GM12878 (cell line): ENCODE data around the gene TNFRSF1A. TPM values are rescaled to one million over a fixed set of nuclear protein-coding genes. Genes with fewer than 3 reads are reported as not detected.
A peak's percentile ranks its signal among the peaks of the same experiment; 100 is the strongest.

Experiments
- ATAC-seq: fragments of 200-7000 bp; cut with Tn5 transposase; 3 replicates; pipeline ENCODE4 v1.9.1; 2020; ENCODE audit warnings: mild to moderate bottlenecking, moderate library complexity
- BruUV-seq: library from RNA; stranded (reverse); fragments of 400-500 nt; replicated peaks from 2 replicates; lab custom pipeline; 2021; lab: Mats Ljungman, UMichigan
- CTCF ChIA-PET: fragments of 300-600 bp; sonication (Branson Sonifier 250); formaldehyde crosslinking; extraction: SDS; loops from one replicate; lab custom pipeline; 2021; ENCODE audit warnings: inconsistent platforms; lab: Yijun Ruan, JAX
- POLR2A ChIA-PET: fragments of 350-600 bp; formaldehyde crosslinking; extraction: SDS; loops from one replicate; lab custom pipeline; 2021; ENCODE audit warnings: inconsistent platforms; lab: Charles Lee
- RAD21 ChIA-PET: fragments of 300-600 bp; sonication (Branson Sonifier 250); formaldehyde crosslinking; loops from one replicate; lab custom pipeline; 2023; ENCODE audit warnings: antibody characterized with exemption; ENCODE audit not compliant: unreplicated experiment; lab: Charles Lee
- SMC1A ChIA-PET: fragments of 300-600 bp; sonication (Branson Sonifier 250); formaldehyde crosslinking; loops from one replicate; lab custom pipeline; 2023; ENCODE audit not compliant: unreplicated experiment, uncharacterized antibody; lab: Charles Lee
- DNase-seq: peaks from one replicate; pipeline ENCODE4 v3.0.0-alpha.2; 2011; ENCODE audit warnings: low read depth, low spot score
- FAIRE-seq: peaks from 3 replicates; lab custom pipeline; 2011; peaks lifted over from hg19 to GRCh38; lab: Jason Lieb, UNC
- H2AFZ ChIP-seq: 2 replicates; pipeline ENCODE4 v1.6.0; 2011; ENCODE audit warnings: low read depth, low read length, control low read depth; ENCODE audit not compliant: control insufficient read depth
- H3K27ac ChIP-seq: 2 replicates; pipeline ENCODE4 v1.5.1; 2011; ENCODE audit warnings: control low read depth; ENCODE audit not compliant: control insufficient read depth, insufficient read depth
- H3K27me3 ChIP-seq, 2 experiments: replicated peaks in 1 of 2; 2 replicates each; pipeline versions ENCODE4 v1.6.0 to v1.6.1; 2011; ENCODE audit warnings: low read length in 1 of 2; ENCODE audit not compliant: control insufficient read depth in 2 of 2, insufficient read depth in 2 of 2
- H3K36me3 ChIP-seq, 2 experiments: 2 replicates each; pipeline ENCODE4 v1.5.1; 2011; ENCODE audit warnings: low read length in 1 of 2; ENCODE audit not compliant: control insufficient read depth in 2 of 2, insufficient read depth in 2 of 2
- H3K4me1 ChIP-seq: 2 replicates; pipeline ENCODE4 v1.6.1; 2011; ENCODE audit warnings: mild to moderate bottlenecking, low read length, moderate library complexity, mixed read lengths; ENCODE audit not compliant: control insufficient read depth, insufficient read depth
- H3K4me2 ChIP-seq: 2 replicates; pipeline ENCODE4 v1.6.0; 2011; ENCODE audit warnings: control low read depth; ENCODE audit not compliant: control insufficient read depth, insufficient read depth
- H3K4me3 ChIP-seq: fragments of 200-600 bp; sonication (generic); 2 replicates; pipeline ENCODE4 v1.5.1; 2016
- H3K79me2 ChIP-seq: 2 replicates; pipeline ENCODE4 v1.6.0; 2011; ENCODE audit warnings: low read length; ENCODE audit not compliant: control insufficient read depth, insufficient read depth
- H3K9ac ChIP-seq: 2 replicates; pipeline ENCODE4 v1.8.0; 2011; ENCODE audit warnings: low read length, control low read depth, mixed read lengths; ENCODE audit not compliant: control insufficient read depth, insufficient read depth
- H3K9me3 ChIP-seq: replicated peaks from 3 replicates; pipeline ENCODE4 v1.5.1; 2011; ENCODE audit warnings: mild to moderate bottlenecking, low read length; ENCODE audit not compliant: control insufficient read depth, insufficient read depth
- H4K20me1 ChIP-seq: 2 replicates; pipeline ENCODE4 v1.6.0; 2011; ENCODE audit not compliant: control insufficient read depth, insufficient read depth
- BCL11A ChIP-seq: IDR thresholded peaks from 2 replicates; pipeline ENCODE4 v1.6.1; 2011; ENCODE audit warnings: low read depth, low read length
- CREB1 ChIP-seq: IDR thresholded peaks from 2 replicates; pipeline ENCODE4 v1.6.1; 2012; ENCODE audit warnings: low read depth, mild to moderate bottlenecking, inconsistent platforms
- EGR1 ChIP-seq, 2 experiments: IDR thresholded peaks; 1 replicate in 1 of 2; 2 replicates in 1 of 2; pipeline ENCODE4 v1.6.1; 2011 to 2012; ENCODE audit warnings: low read depth in 2 of 2, low read length in 2 of 2, borderline replicate concordance in 1 of 2, mild to moderate bottlenecking in 1 of 2, moderate library complexity in 1 of 2
- HDGF ChIP-seq: fragments of 450-650 bp; IDR thresholded peaks from 2 replicates; pipeline ENCODE4 v1.6.1; 2016; ENCODE audit warnings: antibody characterized with exemption
- IKZF2 ChIP-seq, 2 experiments: fragments of 450-650 bp; IDR thresholded peaks; 2 replicates each; pipeline ENCODE4 v1.6.1; 2017; ENCODE audit warnings: mild to moderate bottlenecking in 2 of 2, moderate library complexity in 2 of 2
- MEF2A ChIP-seq: IDR thresholded peaks from 2 replicates; pipeline ENCODE4 v1.6.1; 2011; ENCODE audit warnings: low read depth, mild to moderate bottlenecking, low read length, moderate library complexity; ENCODE audit not compliant: insufficient read depth
- NBN ChIP-seq: fragments of 450-650 bp; IDR thresholded peaks from 2 replicates; pipeline ENCODE4 v1.6.1; 2016
- RELB ChIP-seq: fragments of 450-650 bp; IDR thresholded peaks from 2 replicates; pipeline ENCODE4 v1.6.1; 2017; ENCODE audit warnings: low read depth, mild to moderate bottlenecking, moderate library complexity
- SP1 ChIP-seq: IDR thresholded peaks from one replicate; pipeline ENCODE4 v1.6.1; 2011; ENCODE audit warnings: low read depth, low read length
- SPI1 ChIP-seq: IDR thresholded peaks from 2 replicates; pipeline ENCODE4 v1.6.1; 2011; ENCODE audit warnings: low read depth, mild to moderate bottlenecking, low read length, moderate library complexity, borderline replicate concordance; ENCODE audit not compliant: insufficient read depth
- STAT1 ChIP-seq: fragments of 450-650 bp; conservative IDR thresholded peaks from 2 replicates; pipeline ENCODE4 v1.6.1; 2014; ENCODE audit warnings: antibody characterized with exemption, mild to moderate bottlenecking
- TBL1XR1 ChIP-seq: IDR thresholded peaks from 2 replicates; pipeline ENCODE4 v1.6.1; 2012; ENCODE audit warnings: low read depth, low read length, improper control_type of control experiment
- TCF12 ChIP-seq: IDR thresholded peaks from 2 replicates; pipeline ENCODE4 v1.6.1; 2011; ENCODE audit warnings: low read depth, mild to moderate bottlenecking, low read length
- YBX1 ChIP-seq: fragments of 450-650 bp; IDR thresholded peaks from 2 replicates; pipeline ENCODE4 v1.6.1; 2016; ENCODE audit warnings: antibody characterized with exemption
- ZBTB40 ChIP-seq: fragments of 450-650 bp; IDR thresholded peaks from 2 replicates; pipeline ENCODE4 v1.6.1; 2016; ENCODE audit warnings: mild to moderate bottlenecking, moderate library complexity, borderline replicate concordance
- WGBS: methylation state at CpG from one replicate; pipeline ENCODE4 v1.1.6; 2016; ENCODE audit warnings: low lambda C conversion rate; ENCODE audit not compliant: insufficient replicate concordance, insufficient coverage; ENCODE audit errors: missing lambda C conversion rate; 5-methylcytosine and 5-hydroxymethylcytosine counted together
- in situ Hi-C: fragments of 300-500 bp; cut with MboI; formaldehyde crosslinking; loops from 9 replicates; pipeline ENCODE4 v1.14.3; 2018; ENCODE audit warnings: mixed read lengths
- intact Hi-C: fragments of 100-400 bp; cut with micrococcal nuclease; formaldehyde crosslinking; loops from one replicate; pipeline ENCODE4 v1.14.2; 2022; ENCODE audit not compliant: unreplicated experiment
- polyA plus RNA-seq, 11 experiments: library from polyadenylated mRNA; depleted of rRNA in 4 of 11; unstranded in 6 of 11; stranded (reverse) in 5 of 11; fragments of >200 nt; fragmentation: Nextera tagmentation in 4 of 11; fragmentation: Illumina TruSeq in 1 of 11; extraction: Ambion mirVana in 4 of 11; extraction: Trizol in 1 of 11; gene quantifications; 1 replicate in 1 of 11; 2 replicates in 10 of 11; pipeline versions ENCODE4 v1.2.1 to v1.2.3, GENCODE V29; 2011 to 2016; ENCODE audit warnings: inconsistent platforms in 2 of 11, missing spikeins in 2 of 11, low read depth in 1 of 11
- total RNA-seq, 4 experiments: library from RNA; depleted of rRNA in 3 of 4; stranded (reverse); fragments of >200 nt in 3 of 4; fragmentation: Illumina TruSeq in 1 of 4; extraction: Trizol in 1 of 4; gene quantifications; 2 replicates each; pipeline versions ENCODE4 v1.2.1 to v1.2.3, GENCODE V29; 2013 to 2021
- TF ChIP-seq, protein P1 (sequence below): fragments of 450-650 bp; IDR thresholded peaks from 2 replicates; pipeline ENCODE4 v1.6.1; 2016; ENCODE audit warnings: mild to moderate bottlenecking

TNFRSF1A gene
- total and polyA plus RNA-seq, 10 of the 15 experiments (the other 5 are each of a cell fraction or from before 2014, with no cell fraction given), result 0.24 to 16.5 (median 13.0) TPM

DNA sequence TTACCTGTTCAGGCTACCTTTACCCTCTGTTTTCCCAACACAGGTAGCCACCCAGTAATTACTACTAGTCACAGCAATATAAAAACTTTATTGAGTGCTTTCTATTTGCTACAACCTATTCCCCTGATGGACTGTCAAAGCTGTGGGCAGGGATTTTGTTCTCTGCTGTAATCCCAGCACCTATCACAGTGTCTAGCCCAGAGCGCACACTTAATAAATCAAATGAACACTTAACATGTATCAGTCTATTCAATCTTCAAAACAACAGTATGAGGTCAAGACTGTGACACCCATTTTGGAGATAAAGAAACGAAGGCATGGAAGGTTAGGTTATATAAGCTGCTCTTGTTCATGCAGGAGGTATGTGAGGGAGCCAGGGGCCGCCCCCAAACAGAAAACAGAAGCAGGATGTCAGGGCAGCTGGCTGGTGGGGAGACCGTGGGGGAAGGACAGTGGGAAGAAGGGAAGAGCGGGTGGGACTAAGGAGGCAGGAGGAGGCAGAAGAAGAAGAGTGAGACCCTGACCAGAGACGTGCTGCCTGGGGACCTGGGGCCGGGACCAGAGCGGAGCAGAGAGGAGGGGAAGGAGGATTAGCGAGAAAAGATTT lies 1.7 kb downstream of the TNFRSF1A start:
- Histone ChIP-seq H3K4me2 (peak overlapping the region; percentile 79), H3K9me3 (no peaks in the 10 kb centered on the region), H3K4me1 (peaks cover 44% of the 10 kb centered on the region), H2AFZ (no peak overlapping the region), H3K36me3 (no peaks in the 10 kb centered on the region), H3K27ac (peak overlapping the region; percentile 88), H4K20me1 (no peaks in the 10 kb centered on the region), H3K79me2 (peaks cover 58% of the 10 kb centered on the region), H3K27me3 (no peaks in the 10 kb centered on the region), H3K9ac (peak overlapping the region; percentile 90), H3K4me3 (peak overlapping the region; percentile 97)
- in situ Hi-C loops, result no loop called here
- DNase-seq (no peak), FAIRE-seq (no peak), ATAC-seq (0 out of 3 replicates have a peak, but pooled peaks have one; percentile 3)
- POLR2A ChIA-PET, result interaction anchor here (0.8 to 2.6 kb wide), 8 partner anchors 10 to 197 kb away, joined by 3 to 14 read pairs (median 6); partner anchors contain the start of genes CD27 and VAMP1
- TF ChIP-seq BCL11A, result no peak
- TF ChIP-seq, protein P1, sequence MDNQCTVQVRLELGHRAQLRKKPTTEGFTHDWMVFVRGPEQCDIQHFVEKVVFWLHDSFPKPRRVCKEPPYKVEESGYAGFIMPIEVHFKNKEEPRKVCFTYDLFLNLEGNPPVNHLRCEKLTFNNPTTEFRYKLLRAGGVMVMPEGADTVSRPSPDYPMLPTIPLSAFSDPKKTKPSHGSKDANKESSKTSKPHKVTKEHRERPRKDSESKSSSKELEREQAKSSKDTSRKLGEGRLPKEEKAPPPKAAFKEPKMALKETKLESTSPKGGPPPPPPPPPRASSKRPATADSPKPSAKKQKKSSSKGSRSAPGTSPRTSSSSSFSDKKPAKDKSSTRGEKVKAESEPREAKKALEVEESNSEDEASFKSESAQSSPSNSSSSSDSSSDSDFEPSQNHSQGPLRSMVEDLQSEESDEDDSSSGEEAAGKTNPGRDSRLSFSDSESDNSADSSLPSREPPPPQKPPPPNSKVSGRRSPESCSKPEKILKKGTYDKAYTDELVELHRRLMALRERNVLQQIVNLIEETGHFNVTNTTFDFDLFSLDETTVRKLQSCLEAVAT, result 0 out of 2 replicates have a peak, but pooled peaks have one; percentile 30
- peak; percentile 56 to 58; a peak in 2 of 4 replicates for TF ChIP-seq IKZF2 (IDR thresholded peaks at IDR 0.05)
- no peak for TF ChIP-seq MEF2A
- no peak for TF ChIP-seq TBL1XR1
- TF ChIP-seq TCF12, result 0 out of 2 replicates have a peak, but pooled peaks have one; percentile 20
- TF ChIP-seq RELB, result 0 out of 2 replicates have a peak, but pooled peaks have one; percentile 30
- TF ChIP-seq SPI1, result no peak
- no peak for TF ChIP-seq CREB1
- peak; percentile 22; the same call in 1 of the 2 replicates for TF ChIP-seq NBN
- no peak for TF ChIP-seq SP1
- TF ChIP-seq ZBTB40, result peak; percentile 93
- TF ChIP-seq HDGF, result peak; percentile 83
- TF ChIP-seq EGR1 (IDR thresholded peaks at IDR 0.05; ENCODE audit: borderline replicate concordance in 1 of 2, low read depth in 2 of 2, low read length in 2 of 2), result no peak
- TF ChIP-seq YBX1, result no peak
- no peak for TF ChIP-seq STAT1
- SMC1A ChIA-PET, result interaction anchor here (0.6 to 4.2 kb wide), 9 partner anchors 10 to 125 kb away, joined by 3 to 19 read pairs (median 4); no protein-coding TSS in a partner anchor
- CTCF ChIA-PET, result interaction anchor here (0.9 to 7.9 kb wide), 11 partner anchors 13 to 196 kb away, joined by 3 to 53 read pairs (median 8); no protein-coding TSS in a partner anchor
- RAD21 ChIA-PET, result interaction anchor here (1.4 to 3.7 kb wide), 10 partner anchors 10 to 125 kb away, joined by 3 to 21 read pairs (median 10); no protein-coding TSS in a partner anchor
- no TSS peak for BruUV-seq
- intact Hi-C loops, result no loop called here
- 16% methylated on average over 9 of the region's 9 CpGs for WGBS
